ENCODE data around the gene TMEM139.

- TF ChIP-seq TP53 (CRISPR knock-in tag; IDR thresholded peaks at IDR 0.05): no peak
- TF ChIP-seq CTCF (IDR thresholded peaks at IDR 0.05): no peak
- TF ChIP-seq RORB (CRISPR knock-in tag; IDR thresholded peaks at IDR 0.05): no peak
- TF ChIP-seq MYBL2 (CRISPR knock-in tag; IDR thresholded peaks at IDR 0.05): no peak
- TF ChIP-seq ZNF396 (CRISPR knock-in tag; IDR thresholded peaks at IDR 0.05; ENCODE audit: borderline replicate concordance): no peak
- TF ChIP-seq NFE2L1 (CRISPR knock-in tag; IDR thresholded peaks at IDR 0.05): no peak
- TF ChIP-seq SP1 (CRISPR knock-in tag; conservative IDR thresholded peaks at IDR 0.05): no peak
- no peak for TF ChIP-seq ESRRA (CRISPR knock-in tag; IDR thresholded peaks at IDR 0.05; ENCODE audit: borderline replicate concordance)
- TF ChIP-seq, protein P1, sequence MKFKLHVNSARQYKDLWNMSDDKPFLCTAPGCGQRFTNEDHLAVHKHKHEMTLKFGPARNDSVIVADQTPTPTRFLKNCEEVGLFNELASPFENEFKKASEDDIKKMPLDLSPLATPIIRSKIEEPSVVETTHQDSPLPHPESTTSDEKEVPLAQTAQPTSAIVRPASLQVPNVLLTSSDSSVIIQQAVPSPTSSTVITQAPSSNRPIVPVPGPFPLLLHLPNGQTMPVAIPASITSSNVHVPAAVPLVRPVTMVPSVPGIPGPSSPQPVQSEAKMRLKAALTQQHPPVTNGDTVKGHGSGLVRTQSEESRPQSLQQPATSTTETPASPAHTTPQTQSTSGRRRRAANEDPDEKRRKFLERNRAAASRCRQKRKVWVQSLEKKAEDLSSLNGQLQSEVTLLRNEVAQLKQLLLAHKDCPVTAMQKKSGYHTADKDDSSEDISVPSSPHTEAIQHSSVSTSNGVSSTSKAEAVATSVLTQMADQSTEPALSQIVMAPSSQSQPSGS (CRISPR knock-in tag; IDR thresholded peaks at IDR 0.05; ENCODE audit: borderline replicate concordance, low read depth): no peak
- TF ChIP-seq NR3C1 (CRISPR knock-in tag; conservative IDR thresholded peaks at IDR 0.05; ENCODE audit: low read depth): no peak
- no peak for TF ChIP-seq TEAD4 (CRISPR knock-in tag; IDR thresholded peaks at IDR 0.05)
Observed at GRCh38 chr7:143289421-143289820, 4.7 kb downstream of the TMEM139 start.
